Neural progenitor cell (in vitro differentiated cells): ENCODE results near the gene FBXW7. TPM values are rescaled to one million over a fixed set of nuclear protein-coding genes. Genes with fewer than 3 reads are reported as not detected.

ENCODE experiments used
- DNase-seq: peaks from one replicate; pipeline ENCODE4 v3.0.0-alpha.2; 2016; ENCODE audit warnings: low spot score
- H2AFZ ChIP-seq: fragments of 200-600 bp; sonication (generic); replicated peaks from 2 replicates; pipeline ENCODE4 v1.6.1; 2016; ENCODE audit warnings: antibody characterized with exemption
- H3F3A ChIP-seq: fragments of 200-600 bp; sonication (generic); 2 replicates; pipeline ENCODE4 v1.6.1; 2016; ENCODE audit warnings: antibody characterized with exemption, low read depth
- H3K27ac ChIP-seq: fragments of 200-600 bp; sonication (generic); 2 replicates; pipeline ENCODE4 v1.5.1; 2016; ENCODE audit warnings: mild to moderate bottlenecking
- H3K27me3 ChIP-seq: fragments of 200-600 bp; sonication (generic); 2 replicates; pipeline ENCODE4 v1.6.1; 2016; ENCODE audit warnings: mild to moderate bottlenecking, moderate library complexity
- H3K36me3 ChIP-seq: fragments of 200-600 bp; sonication (generic); 2 replicates; pipeline ENCODE4 v1.5.1; 2016
- H3K4me1 ChIP-seq: fragments of 200-600 bp; sonication (generic); 2 replicates; pipeline ENCODE4 v1.6.1; 2016; ENCODE audit warnings: mixed run types
- H3K4me2 ChIP-seq: fragments of 200-600 bp; sonication (generic); 2 replicates; pipeline ENCODE4 v1.6.1; 2016
- H3K4me3 ChIP-seq: fragments of 200-600 bp; sonication (generic); 2 replicates; pipeline ENCODE4 v1.5.1; 2016
- H3K79me2 ChIP-seq: fragments of 200-600 bp; sonication (generic); 2 replicates; pipeline ENCODE4 v1.6.1; 2016; ENCODE audit warnings: low read depth
- H3K9ac ChIP-seq: fragments of 200-600 bp; sonication (generic); 2 replicates; pipeline ENCODE4 v1.6.1; 2016
- H3K9me3 ChIP-seq: fragments of 200-600 bp; sonication (generic); 2 replicates; pipeline ENCODE4 v1.5.1; 2016; ENCODE audit warnings: low read depth
- H4K20me1 ChIP-seq: fragments of 200-600 bp; sonication (generic); 2 replicates; pipeline ENCODE4 v1.6.1; 2016; ENCODE audit warnings: low read depth
- H3K27ac Mint-ChIP-seq: 3 replicates; pipeline ENCODE4 v1.8.0; 2021; ENCODE audit warnings: mixed read lengths
- H3K27me3 Mint-ChIP-seq: 2 replicates; pipeline ENCODE4 v1.8.0; 2022; ENCODE audit warnings: low read depth, mild to moderate bottlenecking, inconsistent platforms, moderate library complexity, mixed read lengths; ENCODE audit not compliant: insufficient read depth
- H3K36me3 Mint-ChIP-seq: 3 replicates; pipeline ENCODE4 v1.8.0; 2021; ENCODE audit warnings: mixed read lengths
- H3K4me1 Mint-ChIP-seq: 3 replicates; pipeline ENCODE4 v1.8.0; 2021; ENCODE audit warnings: mixed read lengths
- H3K4me3 Mint-ChIP-seq: 3 replicates; pipeline ENCODE4 v1.8.0; 2021; ENCODE audit warnings: mild to moderate bottlenecking, moderate library complexity, mixed read lengths
- H3K9me3 Mint-ChIP-seq: 3 replicates; pipeline ENCODE4 v1.8.0; 2020; ENCODE audit warnings: mixed read lengths
- CTCF ChIP-seq: fragments of 200-600 bp; sonication (generic); IDR thresholded peaks from 2 replicates; pipeline ENCODE4 v1.5.1; 2017; ENCODE audit warnings: antibody characterized with exemption, mild to moderate bottlenecking
- EZH2 ChIP-seq: fragments of 200-600 bp; sonication (generic); IDR thresholded peaks from 2 replicates; pipeline ENCODE4 v1.6.1; 2017; ENCODE audit warnings: antibody characterized with exemption, mild to moderate bottlenecking, moderate library complexity
- EZH2phosphoT487 ChIP-seq: fragments of 200-600 bp; sonication (generic); IDR thresholded peaks from 2 replicates; pipeline ENCODE4 v1.6.1; 2017; ENCODE audit warnings: antibody characterized with exemption
- total RNA-seq: library from RNA; depleted of rRNA; stranded (reverse); fragments of >200 nt; gene quantifications from 2 replicates; pipeline ENCODE4 v1.2.3, GENCODE V29; 2015; ENCODE audit warnings: low replicate concordance

The FBXW7 gene
- total RNA-seq, 1 donor from 2014 or later: 43.9 TPM

DNA sequence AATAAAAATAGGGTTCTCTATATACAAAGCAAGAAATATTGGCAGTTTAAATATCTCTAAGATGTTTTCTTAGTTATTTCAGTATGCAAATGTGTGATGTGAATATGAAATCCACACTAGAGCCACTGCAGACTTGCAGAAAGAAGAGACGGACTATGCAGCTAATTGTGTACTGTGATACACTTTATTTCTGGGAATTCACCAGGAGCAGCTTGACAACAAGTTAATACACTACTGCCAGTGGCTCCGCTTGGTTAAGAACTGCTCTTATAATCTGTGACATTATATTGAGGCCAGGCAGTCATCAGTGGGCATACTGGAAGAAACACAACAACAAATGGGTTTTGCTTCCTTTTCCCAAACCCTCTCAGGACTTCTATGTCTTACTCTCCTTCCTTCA lies 172.0 kb downstream of the FBXW7 start:
- Histone ChIP-seq H4K20me1 (no peaks in the 10 kb centered on the region), H3K36me3 (no peaks in the 10 kb centered on the region), H3K27me3 (no peaks in the 10 kb centered on the region), H3K9ac (no peak overlapping the region), H3K79me2 (no peaks in the 10 kb centered on the region), H3F3A (no peaks in the 10 kb centered on the region), H3K4me3 (no peak overlapping the region), H3K4me1 (no peaks in the 10 kb centered on the region), H3K4me2 (no peak overlapping the region), H3K27ac (no peak overlapping the region), H3K9me3 (no peaks in the 10 kb centered on the region), H2AFZ (no peak overlapping the region)
- H3K27ac Mint-ChIP-seq: no peak overlapping the region
- peaks cover 2% of the 10 kb centered on the region for H3K27me3 Mint-ChIP-seq
- no peak overlapping the region for H3K4me3 Mint-ChIP-seq
- peaks cover 5% of the 10 kb centered on the region for H3K4me1 Mint-ChIP-seq
- TF ChIP-seq EZH2 (no peak), EZH2phosphoT487 (no peak), CTCF (no peak)
- DNase-seq: no peak
- H3K36me3 Mint-ChIP-seq: peaks cover 2% of the 10 kb centered on the region
- peaks cover 3% of the 10 kb centered on the region for H3K9me3 Mint-ChIP-seq

- no peak overlapping the region for H3K27ac Mint-ChIP-seq
- H3K27ac ChIP-seq: no peak overlapping the region
- H3K4me3 Mint-ChIP-seq: no peak overlapping the region
- H3K9ac ChIP-seq: no peak overlapping the region
- H3K79me2 ChIP-seq: no peaks in the 10 kb centered on the region
- H3K9me3 Mint-ChIP-seq: peaks cover 3% of the 10 kb centered on the region
- H3K27me3 ChIP-seq: no peaks in the 10 kb centered on the region
- no peaks in the 10 kb centered on the region for H3K9me3 ChIP-seq
- H2AFZ ChIP-seq: no peak overlapping the region
- peaks cover 2% of the 10 kb centered on the region for H3K27me3 Mint-ChIP-seq
- no peak overlapping the region for H3K4me3 ChIP-seq
- H3K4me1 ChIP-seq: no peaks in the 10 kb centered on the region
- no peak for DNase-seq
- no peaks in the 10 kb centered on the region for H4K20me1 ChIP-seq
- no peaks in the 10 kb centered on the region for H3F3A ChIP-seq
- H3K36me3 ChIP-seq: no peaks in the 10 kb centered on the region
- no peak overlapping the region for H3K4me2 ChIP-seq
- H3K36me3 Mint-ChIP-seq: peaks cover 2% of the 10 kb centered on the region
- peaks cover 2% of the 10 kb centered on the region for H3K4me1 Mint-ChIP-seq
- TF ChIP-seq EZH2phosphoT487: no peak
Observed at GRCh38 chr4:152363086-152363485, 172.8 kb downstream of the FBXW7 start.

GRCh38 chr4:152360045-152360410 lies 175.9 kb downstream of the FBXW7 start:
- no peak overlapping the region for H2AFZ ChIP-seq
- H3K9ac ChIP-seq: no peak overlapping the region
- no peaks in the 10 kb centered on the region for H3K4me1 ChIP-seq
- no peaks in the 10 kb centered on the region for H4K20me1 ChIP-seq
- no peaks in the 10 kb centered on the region for H3K9me3 ChIP-seq
- no peak overlapping the region for H3K4me3 Mint-ChIP-seq
- no peak for DNase-seq
- no peaks in the 10 kb centered on the region for H3K4me1 Mint-ChIP-seq
- no peaks in the 10 kb centered on the region for H3F3A ChIP-seq
- no peak overlapping the region for H3K4me3 ChIP-seq
- H3K36me3 Mint-ChIP-seq: no peaks in the 10 kb centered on the region
- H3K36me3 ChIP-seq: no peaks in the 10 kb centered on the region
- TF ChIP-seq CTCF: no peak
- TF ChIP-seq EZH2: no peak
- no peak for TF ChIP-seq EZH2phosphoT487
- H3K27me3 Mint-ChIP-seq: peaks cover 2% of the 10 kb centered on the region
- H3K27ac Mint-ChIP-seq: no peak overlapping the region
- H3K4me2 ChIP-seq: no peak overlapping the region
- no peaks in the 10 kb centered on the region for H3K27me3 ChIP-seq
- H3K9me3 Mint-ChIP-seq: no peaks in the 10 kb centered on the region
- H3K79me2 ChIP-seq: no peaks in the 10 kb centered on the region
- H3K27ac ChIP-seq: no peak overlapping the region

GRCh38 chr4:152359208-152360044 lies 176.5 kb downstream of the FBXW7 start:
- Mint-ChIP-seq H3K4me1 (no peaks in the 10 kb centered on the region), H3K9me3 (no peaks in the 10 kb centered on the region), H3K27ac (no peak overlapping the region), H3K27me3 (peaks cover 2% of the 10 kb centered on the region), H3K36me3 (no peaks in the 10 kb centered on the region), H3K4me3 (no peak overlapping the region)
- no peak overlapping the region for H3K4me3 ChIP-seq
- H3F3A ChIP-seq: no peaks in the 10 kb centered on the region
- no peaks in the 10 kb centered on the region for H3K4me1 ChIP-seq
- H3K4me2 ChIP-seq: no peak overlapping the region
- no peak overlapping the region for H3K9ac ChIP-seq
- H4K20me1 ChIP-seq: no peaks in the 10 kb centered on the region
- H3K36me3 ChIP-seq: no peaks in the 10 kb centered on the region
- H3K9me3 ChIP-seq: no peaks in the 10 kb centered on the region
- H2AFZ ChIP-seq: no peak overlapping the region
- H3K27me3 ChIP-seq: no peaks in the 10 kb centered on the region
- TF ChIP-seq CTCF: no peak
- TF ChIP-seq EZH2phosphoT487: no peak
- TF ChIP-seq EZH2: no peak
- no peak overlapping the region for H3K27ac ChIP-seq
- DNase-seq: no peak
- H3K79me2 ChIP-seq: no peaks in the 10 kb centered on the region
